Subcutaneous adipose tissue (tissue), 4 donors: ENCODE measurements around the gene SUPT20HL1. TPM values are rescaled to one million over a fixed set of nuclear protein-coding genes. Genes with fewer than 3 reads are reported as not detected.

Experiments used
- total RNA-seq, 4 donors: library from RNA; depleted of rRNA; stranded (reverse); fragments of >200 nt; gene quantifications; one replicate each; pipeline ENCODE4 v1.1.0, GENCODE V29; 2016
- TF ChIP-seq, protein P1 (sequence below): fragments of 450-650 bp; IDR thresholded peaks from one replicate; pipeline ENCODE4 v1.5.1; 2016; ENCODE audit warnings: low read depth, mild to moderate bottlenecking, control low read depth, antibody characterized with exemption, moderate library complexity

The SUPT20HL1 gene
- total RNA-seq, 4 donors from 2014 or later: not detected

DNA sequence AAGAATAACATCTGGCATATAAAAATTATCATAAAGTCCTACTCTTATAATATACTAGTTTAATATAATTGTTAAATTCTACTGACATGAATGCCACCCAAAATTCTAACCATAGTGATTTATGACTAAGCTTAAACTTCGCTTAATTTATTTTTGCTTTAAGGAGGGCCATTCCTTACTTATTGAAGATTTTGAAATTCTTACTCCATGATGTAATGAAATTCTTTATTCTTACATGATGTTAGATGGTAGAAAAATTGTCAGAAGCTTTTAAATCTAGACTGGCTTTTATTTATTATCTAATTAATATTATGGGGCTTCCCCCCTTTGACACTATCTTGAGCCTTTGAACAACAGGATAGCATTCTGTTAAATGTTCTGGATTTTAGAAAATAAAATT is 27.1 kb upstream of the SUPT20HL1 start:
- TF ChIP-seq, protein P1, sequence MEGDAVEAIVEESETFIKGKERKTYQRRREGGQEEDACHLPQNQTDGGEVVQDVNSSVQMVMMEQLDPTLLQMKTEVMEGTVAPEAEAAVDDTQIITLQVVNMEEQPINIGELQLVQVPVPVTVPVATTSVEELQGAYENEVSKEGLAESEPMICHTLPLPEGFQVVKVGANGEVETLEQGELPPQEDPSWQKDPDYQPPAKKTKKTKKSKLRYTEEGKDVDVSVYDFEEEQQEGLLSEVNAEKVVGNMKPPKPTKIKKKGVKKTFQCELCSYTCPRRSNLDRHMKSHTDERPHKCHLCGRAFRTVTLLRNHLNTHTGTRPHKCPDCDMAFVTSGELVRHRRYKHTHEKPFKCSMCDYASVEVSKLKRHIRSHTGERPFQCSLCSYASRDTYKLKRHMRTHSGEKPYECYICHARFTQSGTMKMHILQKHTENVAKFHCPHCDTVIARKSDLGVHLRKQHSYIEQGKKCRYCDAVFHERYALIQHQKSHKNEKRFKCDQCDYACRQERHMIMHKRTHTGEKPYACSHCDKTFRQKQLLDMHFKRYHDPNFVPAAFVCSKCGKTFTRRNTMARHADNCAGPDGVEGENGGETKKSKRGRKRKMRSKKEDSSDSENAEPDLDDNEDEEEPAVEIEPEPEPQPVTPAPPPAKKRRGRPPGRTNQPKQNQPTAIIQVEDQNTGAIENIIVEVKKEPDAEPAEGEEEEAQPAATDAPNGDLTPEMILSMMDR: no peak

DNA sequence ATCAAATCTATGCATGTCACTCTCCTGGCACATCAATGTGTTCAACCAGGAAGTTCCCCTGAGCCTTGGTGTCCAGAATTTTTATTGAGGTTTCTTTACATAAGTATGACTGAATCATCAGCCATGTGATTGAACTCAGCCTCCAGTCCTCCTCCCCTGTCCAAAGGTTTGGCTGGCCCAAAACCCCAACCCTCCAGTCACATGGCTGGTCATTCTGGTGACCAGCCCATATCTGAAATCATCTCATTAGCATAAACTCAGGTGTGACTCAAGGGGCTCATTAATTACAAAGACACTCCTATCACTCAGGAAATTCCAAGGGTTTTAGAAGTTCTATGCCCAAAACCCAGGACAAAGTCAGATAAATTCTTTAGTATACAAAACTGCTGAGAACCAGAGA is 26.0 kb upstream of the SUPT20HL1 start:
- TF ChIP-seq, protein P1: no peak

DNA sequence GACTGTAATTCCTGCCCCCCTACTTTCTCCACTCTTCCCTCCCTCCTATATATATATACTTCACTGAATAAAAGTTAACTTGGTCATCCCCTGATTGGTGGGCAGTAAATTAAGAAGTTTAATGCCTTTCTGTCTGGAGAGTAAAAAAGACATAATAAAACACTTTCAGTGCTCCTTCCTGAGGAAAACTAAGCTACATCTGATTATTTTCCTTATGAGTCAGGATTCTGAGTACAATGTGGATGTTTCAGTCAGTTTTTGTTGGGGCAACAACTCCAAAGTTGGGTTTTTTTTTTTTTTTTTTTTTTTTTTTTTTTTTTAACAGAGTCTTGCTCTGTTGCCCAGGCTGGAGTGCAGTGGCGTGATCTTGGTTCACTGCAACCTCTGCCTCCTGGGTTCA is 24.6 kb upstream of the SUPT20HL1 start:
- TF ChIP-seq, protein P1: no peak

DNA sequence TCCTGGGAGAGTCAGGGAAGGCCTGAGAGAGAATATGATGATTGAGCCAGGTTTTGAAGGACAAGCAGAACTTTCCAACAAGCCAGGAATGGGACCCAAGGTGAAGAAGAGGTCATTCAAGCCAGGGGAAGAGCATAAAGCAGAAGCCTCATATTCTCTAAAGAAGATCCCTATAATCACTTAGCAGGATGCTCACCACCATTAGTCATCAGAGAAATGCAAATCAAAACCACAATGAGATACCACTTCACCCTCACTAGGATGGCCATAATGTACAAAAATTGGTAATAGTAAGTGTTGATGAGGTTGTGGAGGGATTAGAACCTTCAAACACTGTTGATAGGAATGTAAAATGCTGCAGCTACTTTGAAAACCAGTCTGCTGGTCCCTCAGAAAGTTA is 20.5 kb upstream of the SUPT20HL1 start:
- TF ChIP-seq, protein P1: no peak

DNA sequence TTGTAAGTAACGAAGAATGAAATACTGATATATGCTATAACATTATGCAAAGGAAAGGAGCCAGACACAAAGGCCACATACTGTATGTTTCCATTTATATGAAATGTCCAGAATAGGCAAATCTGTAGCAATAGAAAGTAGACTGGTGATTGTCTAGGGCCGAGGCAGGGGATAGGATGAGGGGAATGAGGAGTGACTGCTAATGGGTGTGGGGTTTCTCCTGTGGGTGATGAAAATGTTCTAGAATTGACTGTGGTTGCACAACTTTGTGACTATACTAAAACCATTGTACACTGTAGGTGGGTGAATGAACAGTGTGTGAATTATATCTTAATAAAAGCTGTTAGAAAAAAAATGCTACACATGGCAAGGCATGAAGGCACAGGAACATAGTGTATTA is 19.9 kb upstream of the SUPT20HL1 start:
- TF ChIP-seq, protein P1: no peak

DNA sequence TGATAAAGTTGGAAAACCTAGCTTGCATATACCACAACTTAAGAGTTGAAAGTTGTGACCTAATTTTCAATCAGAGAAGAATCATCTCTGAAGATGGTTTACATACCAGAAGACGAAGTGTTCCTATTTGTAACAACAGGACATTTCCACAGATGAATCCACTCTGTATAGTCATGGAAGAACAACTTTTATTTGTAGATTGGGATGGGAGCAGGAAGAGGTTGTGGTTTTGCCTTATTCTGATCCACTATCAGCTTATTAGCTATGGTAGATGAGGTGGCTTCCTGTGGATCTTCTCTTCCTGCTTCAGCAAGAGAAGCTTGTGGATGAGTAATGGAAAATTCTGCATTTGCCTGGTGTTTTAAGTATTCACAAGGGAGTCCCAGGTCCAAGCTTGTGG is 18.6 kb upstream of the SUPT20HL1 start:
- TF ChIP-seq, protein P1: no peak

DNA sequence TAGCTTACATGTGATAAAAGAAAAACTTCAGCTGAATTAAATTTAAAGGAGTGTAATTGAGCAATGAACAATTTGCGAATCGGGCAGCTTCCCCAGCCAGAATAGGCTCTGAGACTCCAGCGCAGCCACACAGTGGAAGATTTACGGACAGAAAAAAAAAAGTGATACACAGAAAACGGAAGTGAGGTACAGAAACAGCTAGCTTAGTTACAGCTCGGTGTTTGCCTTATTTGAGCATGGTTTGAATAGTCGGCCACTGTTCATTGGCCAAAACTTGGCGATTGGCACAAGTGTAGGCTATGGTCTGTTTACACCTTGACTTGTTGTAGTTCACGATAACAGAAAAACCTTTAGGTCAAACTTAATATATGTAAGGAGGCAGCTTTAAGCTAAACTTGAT is 16.7 kb upstream of the SUPT20HL1 start:
- TF ChIP-seq, protein P1: no peak
